Glomerular endothelial cell (primary cell): ENCODE measurements around the gene LYPD6B. TPM values are rescaled to one million over a fixed set of nuclear protein-coding genes. Genes with fewer than 3 reads are reported as not detected.
"Not testable (repeated sequence)": the region's sequence is repeated elsewhere in the genome, so short reads cannot be mapped to it uniquely, and the experiment has no call there.

ENCODE experiments used
- DNase-seq: peaks from one replicate; pipeline ENCODE4 v3.0.0-alpha.2; 2011; ENCODE audit warnings: low read depth, low spot score; ENCODE audit errors: extremely low read depth
- total RNA-seq: library from RNA; depleted of rRNA; stranded (reverse); fragments of >200 nt; gene quantifications from 2 replicates; pipeline ENCODE4 v1.2.3, GENCODE V29; 2015

LYPD6B gene
- total RNA-seq, 1 donor from 2014 or later = 1.3 TPM

- not testable (repeated sequence) for DNase-seq
Observed at GRCh38 chr2:149256877-149257276, 218.4 kb downstream of the LYPD6B start.

- no peak for DNase-seq
Observed at GRCh38 chr2:149258531-149258930, 220.0 kb downstream of the LYPD6B start.

- no peak for DNase-seq
Observed at GRCh38 chr2:149259136-149259535, 220.6 kb downstream of the LYPD6B start.

GRCh38 chr2:149261692-149262091 is 223.2 kb downstream of the LYPD6B start:
- no peak for DNase-seq

Other genes starting within 250 kb of the LYPD6B start
- 0.58 and 1.6 TPM in 2 replicates for gene KIF5C, start 163.5 kb upstream of the LYPD6B start, total RNA-seq